Peyer's patch (tissue), 4 donors: Measurements from ENCODE around the gene CEMIP.

ENCODE experiments used
- POLR2A ChIP-seq, 2 donors: fragments of 450-650 bp; IDR thresholded peaks; one replicate each; pipeline ENCODE4 v1.5.1; 2017; ENCODE audit warnings: antibody characterized with exemption in 2 of 2, mild to moderate bottlenecking in 2 of 2, moderate library complexity in 2 of 2
- TF ChIP-seq, protein P1 (sequence below), 6 experiments: fragments of 450-650 bp in 4 of 6; fragments of 200-600 bp in 2 of 6; sonication (generic) in 1 of 6; IDR thresholded peaks; one replicate each; pipeline ENCODE4 v1.5.1; 2017 to 2019; ENCODE audit warnings: antibody characterized with exemption in 6 of 6, mild to moderate bottlenecking in 3 of 6, moderate library complexity in 1 of 6

DNA sequence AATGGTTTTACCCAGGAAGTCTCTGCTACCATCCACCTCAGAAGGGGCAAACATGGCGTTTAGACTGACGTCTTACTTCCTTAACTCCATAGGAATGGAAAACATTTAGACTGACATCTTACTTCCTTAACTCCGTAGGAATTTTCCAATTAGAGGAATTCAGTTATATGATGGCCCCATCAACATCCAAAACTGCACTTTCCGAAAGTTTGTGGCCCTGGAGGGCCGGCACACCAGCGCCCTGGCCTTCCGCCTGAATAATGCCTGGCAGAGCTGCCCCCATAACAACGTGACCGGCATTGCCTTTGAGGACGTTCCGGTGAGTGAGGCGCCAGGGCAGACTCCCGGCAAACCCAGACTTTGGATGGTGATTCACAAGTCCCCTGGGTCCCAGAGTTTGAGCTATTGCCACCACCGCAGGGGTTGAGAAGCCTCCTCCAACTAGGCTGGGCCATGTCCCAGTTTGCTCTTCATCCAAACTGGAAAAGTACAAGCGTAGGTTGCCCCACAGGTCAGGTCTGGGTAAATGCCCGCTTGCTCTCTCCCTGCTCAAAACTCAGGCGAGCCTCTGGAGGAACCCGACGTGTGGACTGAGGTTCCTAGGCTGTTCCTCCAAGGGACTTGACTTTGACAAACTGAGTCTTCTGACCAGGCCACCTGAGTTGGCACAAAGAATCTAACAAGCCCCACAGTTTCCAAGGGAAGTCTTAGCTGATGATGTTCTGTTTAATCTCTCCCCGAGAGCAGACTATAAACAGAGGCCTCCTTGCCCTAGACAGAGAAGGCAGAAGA is 152.7 kb downstream of the CEMIP start:
- TF ChIP-seq, protein P1, sequence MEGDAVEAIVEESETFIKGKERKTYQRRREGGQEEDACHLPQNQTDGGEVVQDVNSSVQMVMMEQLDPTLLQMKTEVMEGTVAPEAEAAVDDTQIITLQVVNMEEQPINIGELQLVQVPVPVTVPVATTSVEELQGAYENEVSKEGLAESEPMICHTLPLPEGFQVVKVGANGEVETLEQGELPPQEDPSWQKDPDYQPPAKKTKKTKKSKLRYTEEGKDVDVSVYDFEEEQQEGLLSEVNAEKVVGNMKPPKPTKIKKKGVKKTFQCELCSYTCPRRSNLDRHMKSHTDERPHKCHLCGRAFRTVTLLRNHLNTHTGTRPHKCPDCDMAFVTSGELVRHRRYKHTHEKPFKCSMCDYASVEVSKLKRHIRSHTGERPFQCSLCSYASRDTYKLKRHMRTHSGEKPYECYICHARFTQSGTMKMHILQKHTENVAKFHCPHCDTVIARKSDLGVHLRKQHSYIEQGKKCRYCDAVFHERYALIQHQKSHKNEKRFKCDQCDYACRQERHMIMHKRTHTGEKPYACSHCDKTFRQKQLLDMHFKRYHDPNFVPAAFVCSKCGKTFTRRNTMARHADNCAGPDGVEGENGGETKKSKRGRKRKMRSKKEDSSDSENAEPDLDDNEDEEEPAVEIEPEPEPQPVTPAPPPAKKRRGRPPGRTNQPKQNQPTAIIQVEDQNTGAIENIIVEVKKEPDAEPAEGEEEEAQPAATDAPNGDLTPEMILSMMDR (IDR thresholded peaks at IDR 0.05): no peak
- TF ChIP-seq POLR2A (IDR thresholded peaks at IDR 0.05): no peak
